WTC11 (cell line): ENCODE results near the gene POSTN.

Source experiments
- ATF1 ChIP-seq: sonication (generic); formaldehyde crosslinking; IDR thresholded peaks from 2 replicates; pipeline ENCODE4 v1.8.1; 2023; ENCODE audit warnings: mild to moderate bottlenecking, moderate library complexity, missing genetic modification reagents
- ELF4 ChIP-seq: sonication (generic); formaldehyde crosslinking; IDR thresholded peaks from 2 replicates; pipeline ENCODE4 v1.8.1; 2022; ENCODE audit warnings: low read depth, mild to moderate bottlenecking, moderate library complexity, missing genetic modification reagents
- FOXK1 ChIP-seq: sonication (generic); formaldehyde crosslinking; IDR thresholded peaks from 2 replicates; pipeline ENCODE4 v1.8.0; 2022; ENCODE audit warnings: mild to moderate bottlenecking, moderate library complexity, missing genetic modification reagents
- ZBTB21 ChIP-seq: sonication (generic); formaldehyde crosslinking; IDR thresholded peaks from 2 replicates; pipeline ENCODE4 v1.8.1; 2023; ENCODE audit warnings: mild to moderate bottlenecking, missing genetic modification reagents, borderline replicate concordance
- ZNF121 ChIP-seq: sonication (generic); formaldehyde crosslinking; IDR thresholded peaks from 2 replicates; pipeline ENCODE4 v1.8.0; 2023; ENCODE audit warnings: missing genetic modification reagents
- TF ChIP-seq, protein P1 (sequence below): fragments of 200-600 bp; IDR thresholded peaks from 2 replicates; pipeline ENCODE4 v1.8.0; 2022; ENCODE audit warnings: antibody characterized with exemption
- TF ChIP-seq, protein P2 (sequence below): sonication (generic); formaldehyde crosslinking; IDR thresholded peaks from 2 replicates; pipeline ENCODE4 v1.8.1; 2022; ENCODE audit warnings: low read depth, missing genetic modification reagents, borderline replicate concordance
- TF ChIP-seq, protein P3 (sequence below): fragments of 250-450 bp; sonication (Bioruptor Pico); IDR thresholded peaks from 2 replicates; pipeline ENCODE4 v1.9.0; 2021; ENCODE audit warnings: moderate library complexity, mild to moderate bottlenecking, inconsistent platforms, borderline replicate concordance
- TF ChIP-seq, protein P4 (sequence below): sonication (generic); formaldehyde crosslinking; IDR thresholded peaks from 2 replicates; pipeline ENCODE4 v1.8.0; 2022; ENCODE audit warnings: mild to moderate bottlenecking, missing genetic modification reagents

DNA sequence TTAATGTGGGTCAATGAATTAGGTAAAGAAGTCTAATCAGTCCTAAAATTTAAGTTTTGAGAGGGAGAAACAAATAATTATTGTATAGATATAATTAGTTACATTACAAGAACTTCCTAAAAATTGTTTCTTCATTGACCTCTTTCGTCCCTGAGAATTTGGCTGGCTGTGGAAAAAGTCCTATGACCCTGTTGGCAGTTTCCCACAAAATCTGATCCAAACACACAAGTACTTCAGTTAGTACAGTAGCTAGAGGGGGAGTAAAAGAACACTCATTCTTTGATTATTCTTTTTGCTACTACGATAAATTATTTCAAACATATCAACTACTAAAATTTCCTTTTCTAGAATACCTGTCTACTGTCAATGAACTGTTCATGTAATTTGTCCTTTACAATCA lies 11.3 kb downstream of the POSTN start:
- TF ChIP-seq, protein P1, sequence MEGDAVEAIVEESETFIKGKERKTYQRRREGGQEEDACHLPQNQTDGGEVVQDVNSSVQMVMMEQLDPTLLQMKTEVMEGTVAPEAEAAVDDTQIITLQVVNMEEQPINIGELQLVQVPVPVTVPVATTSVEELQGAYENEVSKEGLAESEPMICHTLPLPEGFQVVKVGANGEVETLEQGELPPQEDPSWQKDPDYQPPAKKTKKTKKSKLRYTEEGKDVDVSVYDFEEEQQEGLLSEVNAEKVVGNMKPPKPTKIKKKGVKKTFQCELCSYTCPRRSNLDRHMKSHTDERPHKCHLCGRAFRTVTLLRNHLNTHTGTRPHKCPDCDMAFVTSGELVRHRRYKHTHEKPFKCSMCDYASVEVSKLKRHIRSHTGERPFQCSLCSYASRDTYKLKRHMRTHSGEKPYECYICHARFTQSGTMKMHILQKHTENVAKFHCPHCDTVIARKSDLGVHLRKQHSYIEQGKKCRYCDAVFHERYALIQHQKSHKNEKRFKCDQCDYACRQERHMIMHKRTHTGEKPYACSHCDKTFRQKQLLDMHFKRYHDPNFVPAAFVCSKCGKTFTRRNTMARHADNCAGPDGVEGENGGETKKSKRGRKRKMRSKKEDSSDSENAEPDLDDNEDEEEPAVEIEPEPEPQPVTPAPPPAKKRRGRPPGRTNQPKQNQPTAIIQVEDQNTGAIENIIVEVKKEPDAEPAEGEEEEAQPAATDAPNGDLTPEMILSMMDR: no peak
- TF ChIP-seq, protein P2, sequence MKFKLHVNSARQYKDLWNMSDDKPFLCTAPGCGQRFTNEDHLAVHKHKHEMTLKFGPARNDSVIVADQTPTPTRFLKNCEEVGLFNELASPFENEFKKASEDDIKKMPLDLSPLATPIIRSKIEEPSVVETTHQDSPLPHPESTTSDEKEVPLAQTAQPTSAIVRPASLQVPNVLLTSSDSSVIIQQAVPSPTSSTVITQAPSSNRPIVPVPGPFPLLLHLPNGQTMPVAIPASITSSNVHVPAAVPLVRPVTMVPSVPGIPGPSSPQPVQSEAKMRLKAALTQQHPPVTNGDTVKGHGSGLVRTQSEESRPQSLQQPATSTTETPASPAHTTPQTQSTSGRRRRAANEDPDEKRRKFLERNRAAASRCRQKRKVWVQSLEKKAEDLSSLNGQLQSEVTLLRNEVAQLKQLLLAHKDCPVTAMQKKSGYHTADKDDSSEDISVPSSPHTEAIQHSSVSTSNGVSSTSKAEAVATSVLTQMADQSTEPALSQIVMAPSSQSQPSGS (CRISPR knock-in tag): no peak
- TF ChIP-seq, protein P3, sequence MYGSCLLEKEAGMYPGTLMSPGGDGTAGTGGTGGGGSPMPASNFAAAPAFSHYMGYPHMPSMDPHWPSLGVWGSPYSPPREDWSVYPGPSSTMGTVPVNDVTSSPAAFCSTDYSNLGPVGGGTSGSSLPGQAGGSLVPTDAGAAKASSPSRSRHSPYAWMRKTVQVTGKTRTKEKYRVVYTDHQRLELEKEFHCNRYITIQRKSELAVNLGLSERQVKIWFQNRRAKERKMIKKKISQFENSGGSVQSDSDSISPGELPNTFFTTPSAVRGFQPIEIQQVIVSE: no peak
- TF ChIP-seq ZNF121 (CRISPR knock-in tag): no peak
- TF ChIP-seq ZBTB21 (CRISPR knock-in tag): no peak
- TF ChIP-seq ELF4 (CRISPR knock-in tag): no peak
- no peak for TF ChIP-seq FOXK1
- TF ChIP-seq ATF1 (CRISPR knock-in tag): no peak
- TF ChIP-seq, protein P4, sequence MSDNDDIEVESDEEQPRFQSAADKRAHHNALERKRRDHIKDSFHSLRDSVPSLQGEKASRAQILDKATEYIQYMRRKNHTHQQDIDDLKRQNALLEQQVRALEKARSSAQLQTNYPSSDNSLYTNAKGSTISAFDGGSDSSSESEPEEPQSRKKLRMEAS: no peak
